K562 (cell line): ENCODE data around the gene KCNMB3. TPM values are rescaled to one million over a fixed set of nuclear protein-coding genes. Genes with fewer than 3 reads are reported as not detected.

ENCODE experiments used
- ADNP ChIP-seq: fragments of 200-800 bp; sonication (Bioruptor generic); IDR thresholded peaks from 2 replicates; pipeline ENCODE4 v1.6.1; 2016; ENCODE audit warnings: missing genetic modification characterization, missing compliant biosample characterization
- DACH1 ChIP-seq: fragments of 450-650 bp; IDR thresholded peaks from 2 replicates; pipeline ENCODE4 v1.6.1; 2018; ENCODE audit not compliant: partially characterized antibody
- DMBX1 ChIP-seq: fragments of 250-450 bp; sonication (Bioruptor Pico); IDR thresholded peaks from 2 replicates; pipeline ENCODE4 v1.8.0; 2022; ENCODE audit warnings: inconsistent platforms, mild to moderate bottlenecking, moderate library complexity, borderline replicate concordance
- HCFC1 ChIP-seq: IDR thresholded peaks from 2 replicates; pipeline ENCODE4 v1.6.1; 2012; ENCODE audit warnings: low read depth, low read length, improper control_type of control experiment
- SAFB ChIP-seq: fragments of 200-400 bp; formaldehyde crosslinking; IDR thresholded peaks from 2 replicates; pipeline ENCODE4 v1.6.1; 2017; ENCODE audit warnings: low read depth, low read length, borderline replicate concordance
- SMAD4 ChIP-seq: fragments of 250-450 bp; sonication (Bioruptor Pico); conservative IDR thresholded peaks from 2 replicates; pipeline ENCODE4 v1.8.0; 2021; ENCODE audit warnings: inconsistent platforms, mild to moderate bottlenecking, moderate library complexity
- TAL1 ChIP-seq: fragments of 450-650 bp; IDR thresholded peaks from 2 replicates; pipeline ENCODE4 v1.6.1; 2016; ENCODE audit warnings: mild to moderate bottlenecking
- TCF3 ChIP-seq: sonication (generic); formaldehyde crosslinking; IDR thresholded peaks from 2 replicates; pipeline ENCODE4 v1.4.0; 2020; ENCODE audit warnings: mild to moderate bottlenecking, missing genetic modification reagents
- TGIF2 ChIP-seq: sonication (generic); formaldehyde crosslinking; IDR thresholded peaks from 2 replicates; pipeline ENCODE4 v1.8.1; 2022; ENCODE audit warnings: mild to moderate bottlenecking, missing genetic modification reagents, moderate library complexity
- ZBTB1 ChIP-seq: sonication (generic); formaldehyde crosslinking; IDR thresholded peaks from 2 replicates; pipeline ENCODE4 v1.8.1; 2023; ENCODE audit warnings: missing genetic modification reagents, low read depth, mild to moderate bottlenecking, borderline replicate concordance
- ZBTB7A ChIP-seq: IDR thresholded peaks from 2 replicates; pipeline ENCODE4 v1.6.1; 2011; ENCODE audit warnings: low read depth, mild to moderate bottlenecking, low read length, moderate library complexity, borderline replicate concordance; ENCODE audit not compliant: control insufficient read depth
- ZC3H8 ChIP-seq: fragments of 450-650 bp; IDR thresholded peaks from 2 replicates; pipeline ENCODE4 v1.6.1; 2017
- ZNF121 ChIP-seq: sonication (generic); formaldehyde crosslinking; conservative IDR thresholded peaks from 2 replicates; pipeline ENCODE4 v1.8.0; 2022; ENCODE audit warnings: missing genetic modification reagents
- ZNF212 ChIP-seq: fragments of 450-650 bp; formaldehyde crosslinking; IDR thresholded peaks from 2 replicates; pipeline ENCODE4 v1.4.0; 2020; ENCODE audit warnings: mild to moderate bottlenecking
- ZNF586 ChIP-seq: fragments of 450-650 bp; formaldehyde crosslinking; conservative IDR thresholded peaks from 2 replicates; pipeline ENCODE4 v1.4.0; 2020; ENCODE audit warnings: mild to moderate bottlenecking, moderate library complexity
- polyA plus RNA-seq, 8 experiments: library from polyadenylated mRNA; depleted of rRNA in 4 of 8; stranded (reverse) in 5 of 8; unstranded in 3 of 8; fragments of >200 nt; fragmentation: Nextera tagmentation in 2 of 8; fragmentation: Illumina TruSeq in 1 of 8; extraction: Ambion mirVana in 2 of 8; extraction: Trizol in 1 of 8; gene quantifications; 2 replicates each; pipeline versions ENCODE4 v1.2.1 to v1.2.3, GENCODE V29; 2011 to 2014; ENCODE audit warnings: inconsistent platforms in 1 of 8, missing spikeins in 1 of 8
- total RNA-seq, 7 experiments: library from RNA; depleted of rRNA in 6 of 7; stranded (reverse); fragments of >200 nt in 6 of 7; fragmentation: Illumina TruSeq in 2 of 7; extraction: Trizol in 2 of 7; gene quantifications; 2 replicates each; pipeline versions ENCODE4 v1.2.1 to v1.2.3, GENCODE V29; 2011 to 2021; ENCODE audit warnings: low replicate concordance in 1 of 7
- TF ChIP-seq, protein P1 (sequence below), 2 experiments: fragments of 250-450 bp in 1 of 2; fragments of 450-650 bp in 1 of 2; sonication (Bioruptor Pico) in 1 of 2; IDR thresholded peaks; 2 replicates each; pipeline versions ENCODE4 v1.6.1 to v1.8.0; 2016 to 2021; ENCODE audit warnings: mild to moderate bottlenecking in 2 of 2, moderate library complexity in 2 of 2, missing compliant biosample characterization in 1 of 2, missing genetic modification characterization in 1 of 2
- TF ChIP-seq, protein P2 (sequence below): sonication (generic); formaldehyde crosslinking; IDR thresholded peaks from 2 replicates; pipeline ENCODE4 v1.8.0; 2023; ENCODE audit warnings: mild to moderate bottlenecking, missing genetic modification reagents
- TF ChIP-seq, protein P3 (sequence below): fragments of 450-650 bp; IDR thresholded peaks from 2 replicates; pipeline ENCODE4 v1.6.1; 2017; ENCODE audit warnings: mild to moderate bottlenecking, moderate library complexity
- TF ChIP-seq, protein P4 (sequence below): fragments of 450-650 bp; formaldehyde crosslinking; IDR thresholded peaks from 2 replicates; pipeline ENCODE4 v1.4.0; 2020; ENCODE audit warnings: mild to moderate bottlenecking
- TF ChIP-seq, protein P5 (sequence below): fragments of 450-650 bp; conservative IDR thresholded peaks from 2 replicates; pipeline ENCODE4 v1.6.1; 2016; ENCODE audit warnings: missing genetic modification characterization, low read depth, mild to moderate bottlenecking, control low read depth, missing compliant biosample characterization

The KCNMB3 gene
- total and polyA plus RNA-seq, 9 of the 15 experiments (the other 6 are each of a cell fraction or from before 2014, with no cell fraction given): 7.0 to 21.1 (median 14.3) TPM

DNA sequence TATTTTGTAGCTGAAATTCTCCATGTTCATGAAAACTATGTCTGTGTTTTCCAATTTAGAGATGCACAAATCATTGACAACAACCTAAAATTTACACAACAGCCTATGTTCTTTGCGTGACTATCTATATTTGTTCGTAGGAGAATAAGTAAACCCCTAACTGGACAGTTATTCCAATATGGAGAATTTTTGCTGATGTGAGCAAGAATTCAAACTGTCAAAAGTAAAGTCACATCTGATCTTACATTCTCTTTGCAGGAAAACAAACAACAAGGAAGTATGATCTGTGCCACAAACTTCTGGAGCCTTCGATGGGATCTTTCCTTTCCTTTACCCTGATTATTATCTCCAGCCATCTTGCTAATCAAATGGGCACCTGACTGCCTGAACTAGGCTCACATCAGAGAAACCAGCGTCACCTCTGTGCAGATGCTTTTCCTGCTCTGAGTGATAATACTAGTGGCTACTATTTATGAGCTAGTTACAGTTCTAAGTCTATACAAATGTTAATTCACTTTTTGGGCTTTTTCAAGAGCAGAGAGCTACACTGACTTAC, 18.3 kb upstream of the KCNMB3 start (continued):
- TF ChIP-seq ZBTB1 (CRISPR knock-in tag): no peak
- no peak for TF ChIP-seq TGIF2 (CRISPR knock-in tag)
- no peak for TF ChIP-seq ZNF586
- TF ChIP-seq, protein P1, sequence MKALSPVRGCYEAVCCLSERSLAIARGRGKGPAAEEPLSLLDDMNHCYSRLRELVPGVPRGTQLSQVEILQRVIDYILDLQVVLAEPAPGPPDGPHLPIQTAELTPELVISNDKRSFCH (CRISPR knock-in tag; IDR thresholded peaks at IDR 0.05): no peak
- TF ChIP-seq, protein P1 (tag; IDR thresholded peaks at IDR 0.05): 0 out of 2 replicates have a peak, but pooled peaks have one; percentile 17
- TF ChIP-seq ZBTB7A: no peak
- no peak for TF ChIP-seq ZNF121
- TF ChIP-seq, protein P2, sequence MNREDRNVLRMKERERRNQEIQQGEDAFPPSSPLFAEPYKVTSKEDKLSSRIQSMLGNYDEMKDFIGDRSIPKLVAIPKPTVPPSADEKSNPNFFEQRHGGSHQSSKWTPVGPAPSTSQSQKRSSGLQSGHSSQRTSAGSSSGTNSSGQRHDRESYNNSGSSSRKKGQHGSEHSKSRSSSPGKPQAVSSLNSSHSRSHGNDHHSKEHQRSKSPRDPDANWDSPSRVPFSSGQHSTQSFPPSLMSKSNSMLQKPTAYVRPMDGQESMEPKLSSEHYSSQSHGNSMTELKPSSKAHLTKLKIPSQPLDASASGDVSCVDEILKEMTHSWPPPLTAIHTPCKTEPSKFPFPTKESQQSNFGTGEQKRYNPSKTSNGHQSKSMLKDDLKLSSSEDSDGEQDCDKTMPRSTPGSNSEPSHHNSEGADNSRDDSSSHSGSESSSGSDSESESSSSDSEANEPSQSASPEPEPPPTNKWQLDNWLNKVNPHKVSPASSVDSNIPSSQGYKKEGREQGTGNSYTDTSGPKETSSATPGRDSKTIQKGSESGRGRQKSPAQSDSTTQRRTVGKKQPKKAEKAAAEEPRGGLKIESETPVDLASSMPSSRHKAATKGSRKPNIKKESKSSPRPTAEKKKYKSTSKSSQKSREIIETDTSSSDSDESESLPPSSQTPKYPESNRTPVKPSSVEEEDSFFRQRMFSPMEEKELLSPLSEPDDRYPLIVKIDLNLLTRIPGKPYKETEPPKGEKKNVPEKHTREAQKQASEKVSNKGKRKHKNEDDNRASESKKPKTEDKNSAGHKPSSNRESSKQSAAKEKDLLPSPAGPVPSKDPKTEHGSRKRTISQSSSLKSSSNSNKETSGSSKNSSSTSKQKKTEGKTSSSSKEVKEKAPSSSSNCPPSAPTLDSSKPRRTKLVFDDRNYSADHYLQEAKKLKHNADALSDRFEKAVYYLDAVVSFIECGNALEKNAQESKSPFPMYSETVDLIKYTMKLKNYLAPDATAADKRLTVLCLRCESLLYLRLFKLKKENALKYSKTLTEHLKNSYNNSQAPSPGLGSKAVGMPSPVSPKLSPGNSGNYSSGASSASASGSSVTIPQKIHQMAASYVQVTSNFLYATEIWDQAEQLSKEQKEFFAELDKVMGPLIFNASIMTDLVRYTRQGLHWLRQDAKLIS (CRISPR knock-in tag): no peak
- 0 out of 2 replicates have a peak, but pooled peaks have one; percentile 48 for TF ChIP-seq SMAD4 (CRISPR knock-in tag)
- TF ChIP-seq DACH1: no peak
- TF ChIP-seq, protein P3, sequence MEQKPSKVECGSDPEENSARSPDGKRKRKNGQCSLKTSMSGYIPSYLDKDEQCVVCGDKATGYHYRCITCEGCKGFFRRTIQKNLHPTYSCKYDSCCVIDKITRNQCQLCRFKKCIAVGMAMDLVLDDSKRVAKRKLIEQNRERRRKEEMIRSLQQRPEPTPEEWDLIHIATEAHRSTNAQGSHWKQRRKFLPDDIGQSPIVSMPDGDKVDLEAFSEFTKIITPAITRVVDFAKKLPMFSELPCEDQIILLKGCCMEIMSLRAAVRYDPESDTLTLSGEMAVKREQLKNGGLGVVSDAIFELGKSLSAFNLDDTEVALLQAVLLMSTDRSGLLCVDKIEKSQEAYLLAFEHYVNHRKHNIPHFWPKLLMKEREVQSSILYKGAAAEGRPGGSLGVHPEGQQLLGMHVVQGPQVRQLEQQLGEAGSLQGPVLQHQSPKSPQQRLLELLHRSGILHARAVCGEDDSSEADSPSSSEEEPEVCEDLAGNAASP: no peak
- TF ChIP-seq SAFB: no peak
- TF ChIP-seq DMBX1: peak; percentile 54
- peak; percentile 7; the same call in 1 of the 2 replicates for TF ChIP-seq TAL1
- no peak for TF ChIP-seq ZC3H8
- TF ChIP-seq, protein P4, sequence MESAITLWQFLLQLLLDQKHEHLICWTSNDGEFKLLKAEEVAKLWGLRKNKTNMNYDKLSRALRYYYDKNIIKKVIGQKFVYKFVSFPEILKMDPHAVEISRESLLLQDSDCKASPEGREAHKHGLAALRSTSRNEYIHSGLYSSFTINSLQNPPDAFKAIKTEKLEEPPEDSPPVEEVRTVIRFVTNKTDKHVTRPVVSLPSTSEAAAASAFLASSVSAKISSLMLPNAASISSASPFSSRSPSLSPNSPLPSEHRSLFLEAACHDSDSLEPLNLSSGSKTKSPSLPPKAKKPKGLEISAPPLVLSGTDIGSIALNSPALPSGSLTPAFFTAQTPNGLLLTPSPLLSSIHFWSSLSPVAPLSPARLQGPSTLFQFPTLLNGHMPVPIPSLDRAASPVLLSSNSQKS (CRISPR knock-in tag): no peak
- TF ChIP-seq TCF3: peak; percentile 46; the same call in 1 of the 2 replicates
- 0 out of 2 replicates have a peak, but pooled peaks have one; percentile 11 for TF ChIP-seq ADNP (tag)
- TF ChIP-seq, protein P5, sequence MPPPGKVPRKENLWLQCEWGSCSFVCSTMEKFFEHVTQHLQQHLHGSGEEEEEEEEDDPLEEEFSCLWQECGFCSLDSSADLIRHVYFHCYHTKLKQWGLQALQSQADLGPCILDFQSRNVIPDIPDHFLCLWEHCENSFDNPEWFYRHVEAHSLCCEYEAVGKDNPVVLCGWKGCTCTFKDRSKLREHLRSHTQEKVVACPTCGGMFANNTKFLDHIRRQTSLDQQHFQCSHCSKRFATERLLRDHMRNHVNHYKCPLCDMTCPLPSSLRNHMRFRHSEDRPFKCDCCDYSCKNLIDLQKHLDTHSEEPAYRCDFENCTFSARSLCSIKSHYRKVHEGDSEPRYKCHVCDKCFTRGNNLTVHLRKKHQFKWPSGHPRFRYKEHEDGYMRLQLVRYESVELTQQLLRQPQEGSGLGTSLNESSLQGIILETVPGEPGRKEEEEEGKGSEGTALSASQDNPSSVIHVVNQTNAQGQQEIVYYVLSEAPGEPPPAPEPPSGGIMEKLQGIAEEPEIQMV (tag): no peak; the same call in 1 of the 2 replicates
- no peak for TF ChIP-seq HCFC1
- no peak for TF ChIP-seq ZNF212 (CRISPR knock-in tag)
